ENCODE data around the gene H6PD. TPM values are rescaled to one million over a fixed set of nuclear protein-coding genes. Genes with fewer than 3 reads are reported as not detected.

H6PD gene
- polyA plus RNA-seq, 1 donor from 2014 or later: 11.3 TPM

DNA sequence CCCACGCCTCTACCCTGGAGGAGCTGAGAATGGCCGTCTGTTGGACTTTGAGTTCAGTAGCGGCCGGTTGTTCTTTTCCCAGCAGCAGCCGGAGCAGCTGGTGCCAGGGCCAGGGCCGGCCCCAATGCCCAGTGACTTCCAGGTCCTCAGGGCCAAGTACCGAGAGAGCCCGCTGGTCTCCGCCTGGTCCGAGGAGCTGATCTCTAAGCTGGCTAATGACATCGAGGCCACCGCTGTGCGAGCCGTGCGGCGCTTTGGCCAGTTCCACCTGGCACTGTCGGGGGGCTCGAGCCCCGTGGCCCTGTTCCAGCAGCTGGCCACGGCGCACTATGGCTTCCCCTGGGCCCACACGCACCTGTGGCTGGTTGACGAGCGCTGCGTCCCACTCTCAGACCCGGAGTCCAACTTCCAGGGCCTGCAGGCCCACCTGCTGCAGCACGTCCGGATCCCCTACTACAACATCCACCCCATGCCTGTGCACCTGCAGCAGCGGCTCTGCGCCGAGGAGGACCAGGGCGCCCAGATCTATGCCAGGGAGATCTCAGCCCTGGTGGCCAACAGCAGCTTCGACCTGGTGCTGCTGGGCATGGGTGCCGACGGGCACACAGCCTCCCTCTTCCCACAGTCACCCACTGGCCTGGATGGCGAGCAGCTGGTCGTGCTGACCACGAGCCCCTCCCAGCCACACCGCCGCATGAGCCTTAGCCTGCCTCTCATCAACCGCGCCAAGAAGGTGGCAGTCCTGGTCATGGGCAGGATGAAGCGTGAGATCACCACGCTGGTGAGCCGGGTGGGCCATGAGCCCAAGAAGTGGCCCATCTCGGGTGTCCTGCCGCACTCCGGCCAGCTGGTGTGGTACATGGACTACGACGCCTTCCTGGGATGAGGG, 29.7 kb downstream of the H6PD start:
- Mint-ChIP-seq H3K4me3 (no peak overlapping the region), H3K4me1 (peaks cover 0 to 11% (median 7%) of the 10 kb centered on the region in 3 donors), H3K27ac (no peak overlapping the region), H3K9me3 (no peaks in the 10 kb centered on the region), H3K27me3 (no peaks in the 10 kb centered on the region), H3K36me3 (peaks cover 2% of the 10 kb centered on the region)

- Mint-ChIP-seq H3K27ac (no peak overlapping the region), H3K4me1 (peaks cover 0 to 6% (median 3%) of the 10 kb centered on the region in 3 donors), H3K27me3 (no peaks in the 10 kb centered on the region), H3K4me3 (no peak overlapping the region), H3K36me3 (peaks cover 2% of the 10 kb centered on the region), H3K9me3 (no peaks in the 10 kb centered on the region)
Observed at GRCh38 chr1:9265037-9265436, 30.5 kb downstream of the H6PD start.

- Mint-ChIP-seq H3K9me3 (no peaks in the 10 kb centered on the region), H3K4me1 (peaks cover 0 to 3% (median 3%) of the 10 kb centered on the region in 3 donors), H3K27me3 (no peaks in the 10 kb centered on the region), H3K36me3 (peaks cover under 1% of the 10 kb centered on the region), H3K4me3 (no peak overlapping the region), H3K27ac (no peak overlapping the region)
Observed at GRCh38 chr1:9265968-9266367, 31.4 kb downstream of the H6PD start.

DNA sequence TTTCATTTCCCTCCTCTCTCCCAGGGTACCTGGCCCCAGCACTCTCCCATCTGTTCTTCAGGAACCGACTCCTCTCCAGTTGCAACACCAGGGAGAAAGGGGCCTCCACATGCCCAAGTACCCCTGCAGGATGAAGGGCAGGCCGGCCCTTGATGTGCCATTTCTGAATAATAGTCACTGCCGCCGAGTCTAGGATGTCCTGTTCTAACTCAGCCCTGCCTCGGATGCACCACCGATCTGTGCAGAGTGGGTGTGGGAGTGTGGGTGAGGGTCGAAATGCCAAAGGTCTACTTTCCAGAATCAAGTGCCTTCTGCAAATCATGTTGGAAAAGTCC, 32.7 kb downstream of the H6PD start:
- no peak overlapping the region for H3K27ac Mint-ChIP-seq

GRCh38 chr1:9267827-9268581, 33.4 kb downstream of the H6PD start:
- Mint-ChIP-seq H3K4me3 (no peak overlapping the region), H3K4me1 (peaks cover 0 to 3% (median 3%) of the 10 kb centered on the region in 3 donors), H3K9me3 (no peaks in the 10 kb centered on the region), H3K36me3 (no peaks in the 10 kb centered on the region), H3K27ac (peak overlapping the region in 1 of 3 donors; percentile 27), H3K27me3 (no peaks in the 10 kb centered on the region)

More for the DNA sequence above, 32.7 kb downstream of the H6PD start:
- H3K27me3 Mint-ChIP-seq: no peaks in the 10 kb centered on the region
- peak overlapping the region in 1 of 4 donors; percentile 43 for H3K4me3 Mint-ChIP-seq
- H3K36me3 Mint-ChIP-seq: no peaks in the 10 kb centered on the region
- H3K4me1 Mint-ChIP-seq: peaks cover 0 to 3% (median 3%) of the 10 kb centered on the region in 3 donors
- H3K9me3 Mint-ChIP-seq: no peaks in the 10 kb centered on the region

GRCh38 chr1:9269078-9269501, 34.5 kb downstream of the H6PD start:
- H3K27me3 Mint-ChIP-seq: no peaks in the 10 kb centered on the region
- no peak overlapping the region for H3K4me3 Mint-ChIP-seq
- H3K36me3 Mint-ChIP-seq: no peaks in the 10 kb centered on the region
- H3K27ac Mint-ChIP-seq: no peak overlapping the region
- peaks cover 0 to 5% (median 3%) of the 10 kb centered on the region in 3 donors for H3K4me1 Mint-ChIP-seq
- H3K9me3 Mint-ChIP-seq: no peaks in the 10 kb centered on the region

DNA sequence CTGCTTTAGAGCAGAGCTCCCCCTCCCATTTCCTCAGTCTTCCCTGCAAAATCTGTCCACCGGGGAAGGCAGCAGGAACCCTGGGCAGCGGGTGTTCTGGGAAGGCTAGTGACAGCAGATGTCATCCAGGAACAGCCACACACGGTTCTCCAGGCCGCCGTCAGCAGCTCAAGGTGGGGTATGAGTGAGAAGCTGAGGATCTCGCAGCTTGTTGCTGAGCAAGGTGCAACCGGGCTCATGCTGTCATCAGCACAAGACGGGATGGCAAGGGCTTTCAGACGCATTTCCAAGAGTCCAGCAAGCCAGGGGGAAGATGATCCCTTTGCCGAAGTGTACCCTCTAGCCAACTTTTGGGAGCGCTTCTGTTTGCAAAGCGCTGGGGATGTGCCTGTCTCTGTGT, 35.1 kb downstream of the H6PD start:
- Mint-ChIP-seq H3K9me3 (no peaks in the 10 kb centered on the region), H3K27ac (no peak overlapping the region), H3K4me3 (no peak overlapping the region), H3K27me3 (no peaks in the 10 kb centered on the region), H3K4me1 (peaks cover 0 to 5% (median 3%) of the 10 kb centered on the region in 3 donors), H3K36me3 (no peaks in the 10 kb centered on the region)

- Mint-ChIP-seq H3K27ac (no peak overlapping the region), H3K9me3 (no peaks in the 10 kb centered on the region), H3K27me3 (no peaks in the 10 kb centered on the region), H3K4me3 (no peak overlapping the region), H3K4me1 (peaks cover 3 to 9% (median 5%) of the 10 kb centered on the region in 3 donors), H3K36me3 (no peaks in the 10 kb centered on the region)
Observed at GRCh38 chr1:9270290-9270883, 35.8 kb downstream of the H6PD start.

GRCh38 chr1:9271283-9271682, 36.7 kb downstream of the H6PD start:
- H3K4me1 Mint-ChIP-seq: peaks cover 5 to 12% (median 12%) of the 10 kb centered on the region in 3 donors
- H3K36me3 Mint-ChIP-seq: no peaks in the 10 kb centered on the region
- no peak overlapping the region for H3K27ac Mint-ChIP-seq
- H3K9me3 Mint-ChIP-seq: no peaks in the 10 kb centered on the region
- no peak overlapping the region for H3K4me3 Mint-ChIP-seq
- H3K27me3 Mint-ChIP-seq: no peaks in the 10 kb centered on the region

DNA sequence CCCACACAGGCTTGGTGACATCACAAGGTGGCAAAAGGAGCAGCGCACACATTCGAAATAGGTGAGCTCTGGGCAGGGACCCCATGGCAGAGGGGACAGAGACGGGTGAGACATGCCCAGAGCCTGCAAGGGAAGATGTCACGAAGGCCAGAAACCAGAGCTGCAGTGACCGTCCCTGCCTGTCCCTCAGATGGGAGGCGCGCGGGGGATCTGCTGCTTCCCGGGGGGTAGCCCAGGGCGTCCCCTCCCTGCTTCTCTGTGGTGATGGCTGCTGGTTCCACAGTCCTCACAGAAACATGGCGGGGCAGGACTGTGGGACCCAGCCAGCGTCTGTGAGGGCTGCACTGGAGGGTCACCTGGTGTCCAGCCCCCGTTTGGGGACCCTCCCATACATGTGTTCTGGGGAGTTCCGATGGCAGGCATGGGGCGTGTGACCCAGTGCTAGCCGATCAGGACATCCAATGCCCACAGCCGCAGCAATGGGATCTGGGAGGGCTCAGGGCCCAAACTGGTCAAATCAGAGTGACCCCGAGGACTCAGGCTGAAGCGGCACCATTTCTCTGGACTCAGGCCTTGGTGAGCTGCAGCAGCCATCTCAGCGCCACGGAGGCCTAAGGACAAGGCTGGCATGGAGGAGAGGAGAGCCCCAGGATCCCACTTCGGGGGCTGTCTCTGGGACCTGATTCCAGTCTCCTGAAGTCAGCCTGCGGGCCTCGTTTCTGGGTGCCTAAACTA, 37.5 kb downstream of the H6PD start:
- H3K36me3 Mint-ChIP-seq: no peaks in the 10 kb centered on the region
- H3K27me3 Mint-ChIP-seq: no peaks in the 10 kb centered on the region
- no peak overlapping the region for H3K4me3 Mint-ChIP-seq
- H3K27ac Mint-ChIP-seq: peak overlapping the region in 1 of 3 donors; percentile 59
- H3K4me1 Mint-ChIP-seq: peaks cover 5 to 12% (median 12%) of the 10 kb centered on the region in 3 donors
- no peaks in the 10 kb centered on the region for H3K9me3 Mint-ChIP-seq

GRCh38 chr1:9273177-9273576, 38.6 kb downstream of the H6PD start:
- H3K4me1 Mint-ChIP-seq: peaks cover 5 to 9% (median 9%) of the 10 kb centered on the region in 3 donors
- H3K4me3 Mint-ChIP-seq: no peak overlapping the region
- no peaks in the 10 kb centered on the region for H3K36me3 Mint-ChIP-seq
- no peaks in the 10 kb centered on the region for H3K9me3 Mint-ChIP-seq
- no peaks in the 10 kb centered on the region for H3K27me3 Mint-ChIP-seq
- H3K27ac Mint-ChIP-seq: no peak overlapping the region

DNA sequence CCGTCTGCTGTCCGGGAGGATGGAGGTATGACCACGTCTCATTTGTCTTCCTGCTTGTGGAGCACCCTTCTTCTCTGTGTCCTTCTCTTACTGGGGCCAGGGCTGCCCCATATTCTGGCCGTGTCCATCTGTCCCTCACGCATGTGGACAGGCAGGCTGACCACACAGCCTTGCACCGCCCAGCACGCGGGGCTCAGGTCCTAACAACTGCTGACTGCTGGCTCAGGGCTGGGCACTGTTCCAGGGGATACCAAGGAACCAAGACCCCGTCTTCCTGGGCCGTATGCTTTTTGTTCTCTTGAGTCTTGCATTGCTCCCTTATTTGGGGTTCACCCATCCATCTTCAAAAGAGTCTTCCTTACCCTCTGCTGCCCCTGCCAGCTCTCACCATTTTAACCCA, 40.6 kb downstream of the H6PD start:
- peaks cover 9 to 14% (median 12%) of the 10 kb centered on the region in 3 donors for H3K4me1 Mint-ChIP-seq
- peak overlapping the region in 1 of 4 donors; percentile 73 for H3K4me3 Mint-ChIP-seq
- H3K36me3 Mint-ChIP-seq: no peaks in the 10 kb centered on the region
- no peaks in the 10 kb centered on the region for H3K9me3 Mint-ChIP-seq
- no peak overlapping the region for H3K27ac Mint-ChIP-seq
- peaks cover 5% of the 10 kb centered on the region for H3K27me3 Mint-ChIP-seq

DNA sequence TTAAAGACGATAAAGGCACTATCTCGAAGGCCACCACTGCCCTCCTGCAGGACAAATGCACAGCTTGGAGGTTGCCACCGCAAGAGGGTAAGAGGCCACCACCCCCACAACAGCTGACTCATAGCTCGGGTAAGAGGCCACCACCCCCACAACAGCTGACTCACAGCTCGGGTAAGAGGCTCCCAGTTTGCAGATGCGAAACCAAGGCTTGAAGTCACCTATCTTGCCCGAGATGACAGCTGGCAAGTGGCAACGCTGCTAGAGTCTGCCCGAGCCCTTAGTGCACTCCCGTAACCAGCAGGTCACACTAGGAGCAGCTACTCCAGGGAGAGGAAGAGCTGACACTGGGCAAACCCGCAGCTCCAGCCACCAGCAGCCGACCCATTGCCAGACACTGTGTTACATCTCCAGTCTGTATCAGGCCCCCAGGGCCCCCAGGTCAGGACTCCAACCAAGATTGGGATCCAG, 41.0 kb downstream of the H6PD start:
- Mint-ChIP-seq H3K27ac (no peak overlapping the region), H3K4me3 (peak overlapping the region in 1 of 4 donors; percentile 73), H3K27me3 (peaks cover 7% of the 10 kb centered on the region), H3K9me3 (no peaks in the 10 kb centered on the region), H3K4me1 (peaks cover 12 to 16% (median 14%) of the 10 kb centered on the region in 3 donors), H3K36me3 (no peaks in the 10 kb centered on the region)

DNA sequence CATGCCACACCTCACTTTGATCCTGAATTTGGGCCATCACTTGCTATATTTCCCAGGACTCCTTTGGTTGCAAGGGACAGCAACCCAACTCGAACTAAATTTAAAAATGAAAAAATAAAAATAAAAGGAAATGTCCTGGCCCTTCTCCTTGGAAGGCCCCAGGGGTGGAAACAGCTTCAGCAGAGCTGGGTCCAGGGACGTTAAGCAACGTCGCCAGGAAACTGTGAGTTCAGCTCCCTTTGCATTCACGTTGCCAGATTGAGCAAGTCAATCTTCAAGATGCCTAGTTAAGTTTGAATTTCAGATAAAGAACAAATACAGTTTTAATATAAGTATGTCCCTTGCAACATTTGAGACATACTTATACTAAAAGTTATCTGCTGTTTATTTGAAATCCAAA, 43.5 kb downstream of the H6PD start:
- Mint-ChIP-seq H3K36me3 (no peaks in the 10 kb centered on the region), H3K27me3 (peaks cover 9% of the 10 kb centered on the region), H3K4me3 (no peak overlapping the region), H3K27ac (no peak overlapping the region), H3K4me1 (peaks cover 15 to 20% (median 20%) of the 10 kb centered on the region in 3 donors), H3K9me3 (no peaks in the 10 kb centered on the region)
